Measurements from ENCODE around the gene UBE2L5. TPM values are rescaled to one million over a fixed set of nuclear protein-coding genes. Genes with fewer than 3 reads are reported as not detected.
A peak's percentile ranks its signal among the peaks of the same experiment; 100 is the strongest.

UBE2L5 gene
- total and polyA plus RNA-seq, 2 of the 13 experiments (the other 11 are each of a cell fraction or from before 2014, with no cell fraction given) = 0.13 TPM; not detected in 1

DNA sequence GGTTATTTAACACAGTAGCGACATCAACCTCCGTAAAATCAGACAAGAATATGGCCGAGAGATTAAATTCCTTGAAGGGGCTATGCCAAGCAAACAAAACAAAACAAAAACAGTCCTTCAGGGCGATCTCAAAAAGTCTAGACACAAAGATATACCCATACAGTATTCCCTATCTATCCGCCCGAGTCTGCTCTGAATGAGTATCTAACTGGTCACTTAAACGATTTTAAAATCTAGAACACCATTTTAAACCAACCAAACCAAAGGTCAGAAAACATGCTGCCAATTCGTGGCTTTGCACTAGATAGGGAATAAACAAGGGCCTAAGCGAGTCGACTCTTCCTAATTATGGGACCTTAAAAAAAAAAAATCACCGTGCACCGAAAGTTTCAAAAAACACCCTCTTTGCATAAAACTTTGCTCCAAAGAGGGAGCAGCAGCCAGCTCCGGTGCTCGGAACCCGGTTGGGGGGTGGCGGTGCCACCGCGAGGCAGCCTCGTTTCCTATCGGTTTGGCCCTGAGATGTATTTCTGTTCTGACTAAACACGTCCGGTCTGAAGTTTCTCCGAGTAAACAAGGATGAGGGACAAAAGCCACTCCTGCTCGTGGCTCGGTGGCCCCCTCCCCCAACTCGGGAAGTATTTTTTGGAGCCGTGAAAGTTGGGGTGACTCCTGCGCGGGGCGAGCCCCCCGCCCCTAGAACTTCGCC lies 41.6 kb downstream of the UBE2L5 start (continued):
- TF ChIP-seq, protein P1, sequence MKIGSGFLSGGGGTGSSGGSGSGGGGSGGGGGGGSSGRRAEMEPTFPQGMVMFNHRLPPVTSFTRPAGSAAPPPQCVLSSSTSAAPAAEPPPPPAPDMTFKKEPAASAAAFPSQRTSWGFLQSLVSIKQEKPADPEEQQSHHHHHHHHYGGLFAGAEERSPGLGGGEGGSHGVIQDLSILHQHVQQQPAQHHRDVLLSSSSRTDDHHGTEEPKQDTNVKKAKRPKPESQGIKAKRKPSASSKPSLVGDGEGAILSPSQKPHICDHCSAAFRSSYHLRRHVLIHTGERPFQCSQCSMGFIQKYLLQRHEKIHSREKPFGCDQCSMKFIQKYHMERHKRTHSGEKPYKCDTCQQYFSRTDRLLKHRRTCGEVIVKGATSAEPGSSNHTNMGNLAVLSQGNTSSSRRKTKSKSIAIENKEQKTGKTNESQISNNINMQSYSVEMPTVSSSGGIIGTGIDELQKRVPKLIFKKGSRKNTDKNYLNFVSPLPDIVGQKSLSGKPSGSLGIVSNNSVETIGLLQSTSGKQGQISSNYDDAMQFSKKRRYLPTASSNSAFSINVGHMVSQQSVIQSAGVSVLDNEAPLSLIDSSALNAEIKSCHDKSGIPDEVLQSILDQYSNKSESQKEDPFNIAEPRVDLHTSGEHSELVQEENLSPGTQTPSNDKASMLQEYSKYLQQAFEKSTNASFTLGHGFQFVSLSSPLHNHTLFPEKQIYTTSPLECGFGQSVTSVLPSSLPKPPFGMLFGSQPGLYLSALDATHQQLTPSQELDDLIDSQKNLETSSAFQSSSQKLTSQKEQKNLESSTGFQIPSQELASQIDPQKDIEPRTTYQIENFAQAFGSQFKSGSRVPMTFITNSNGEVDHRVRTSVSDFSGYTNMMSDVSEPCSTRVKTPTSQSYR (CRISPR knock-in tag; IDR thresholded peaks at IDR 0.05; ENCODE audit: borderline replicate concordance) = peak; percentile 77
- TF ChIP-seq GABPB1 (CRISPR knock-in tag; IDR thresholded peaks at IDR 0.05) = peak; percentile 49; the same call in 1 of the 2 replicates
- peak; percentile 47; the same call in 1 of the 2 replicates for TF ChIP-seq SNAPC2 (CRISPR knock-in tag; IDR thresholded peaks at IDR 0.05)
- TF ChIP-seq ARID2 (CRISPR knock-in tag; IDR thresholded peaks at IDR 0.05; ENCODE audit: borderline replicate concordance) = no peak
- TF ChIP-seq CHD4 (IDR thresholded peaks at IDR 0.05; ENCODE audit: borderline replicate concordance, low read length) = no peak
- TF ChIP-seq YEATS4 (CRISPR knock-in tag; IDR thresholded peaks at IDR 0.05; ENCODE audit: borderline replicate concordance) = no peak; the same call in 1 of the 2 replicates
- peak; percentile 62; the same call in 1 of the 2 replicates for TF ChIP-seq MYC (CRISPR knock-in tag; IDR thresholded peaks at IDR 0.05; ENCODE audit: borderline replicate concordance)
- no peak for TF ChIP-seq ZNF644 (CRISPR knock-in tag; IDR thresholded peaks at IDR 0.05; ENCODE audit: low read depth)
- TF ChIP-seq ZNF296 (CRISPR knock-in tag; conservative IDR thresholded peaks at IDR 0.05) = no peak
- no peak for TF ChIP-seq ZNF572 (CRISPR knock-in tag; IDR thresholded peaks at IDR 0.05)
- no peak for TF ChIP-seq FIP1L1 (IDR thresholded peaks at IDR 0.05; ENCODE audit: borderline replicate concordance, insufficient read depth, low read depth, low read length)
- peak in 1 of 2 experiments; percentile 54; a peak in 2 of 4 replicates for TF ChIP-seq POLR2A (IDR thresholded peaks at IDR 0.05; ENCODE audit: insufficient read depth in 1 of 2, low read depth in 2 of 2, low read length in 2 of 2)
- no peak for TF ChIP-seq TOE1 (CRISPR knock-in tag; IDR thresholded peaks at IDR 0.05)
- no peak for TF ChIP-seq PTBP1 (IDR thresholded peaks at IDR 0.05; ENCODE audit: low read depth, low read length, poor library complexity, severe bottlenecking)
- TF ChIP-seq HMG20A (CRISPR knock-in tag; IDR thresholded peaks at IDR 0.05; ENCODE audit: borderline replicate concordance) = peak; percentile 27

Data from HepG2 (cell line).